ENCODE data around the gene PTGIS.

Gene PTGIS

DNA sequence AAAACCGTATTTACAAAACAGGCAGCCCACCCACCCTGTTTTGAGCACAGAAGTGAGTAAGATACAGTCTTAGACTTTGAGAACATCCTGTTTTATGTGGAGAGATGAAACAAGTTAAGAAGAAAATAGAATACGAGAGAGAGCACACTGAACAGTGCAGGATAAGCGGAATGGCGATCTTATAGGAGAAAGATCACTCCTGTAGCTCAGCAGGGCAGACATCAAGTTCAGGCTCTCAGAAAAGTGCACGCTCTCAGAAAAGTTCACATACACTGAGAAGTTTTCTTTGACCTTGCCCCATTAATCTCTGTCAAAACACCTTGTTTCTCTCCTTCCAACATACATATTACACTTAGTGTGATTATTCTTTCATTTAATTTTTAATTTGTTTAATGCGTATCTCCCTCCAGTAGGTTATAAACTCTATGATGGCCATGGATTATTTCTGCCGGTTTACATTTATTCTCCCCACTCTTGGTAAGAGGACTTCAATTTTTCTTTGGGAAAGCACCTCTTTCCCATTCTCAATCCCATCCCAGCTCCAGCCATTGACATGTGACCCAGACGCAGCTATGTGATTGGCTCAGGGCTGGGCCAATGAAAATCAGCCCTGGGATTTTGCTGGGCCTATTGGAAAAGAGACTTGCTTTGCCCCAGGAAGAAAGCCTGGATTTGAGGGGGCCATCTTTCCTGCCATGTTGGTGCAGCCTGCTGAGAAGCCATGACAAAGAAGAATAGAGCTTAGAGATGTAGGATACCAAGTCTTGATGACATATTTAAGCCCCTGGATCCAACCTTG lies 101.6 kb downstream of the PTGIS start:
- TF ChIP-seq, protein P1, sequence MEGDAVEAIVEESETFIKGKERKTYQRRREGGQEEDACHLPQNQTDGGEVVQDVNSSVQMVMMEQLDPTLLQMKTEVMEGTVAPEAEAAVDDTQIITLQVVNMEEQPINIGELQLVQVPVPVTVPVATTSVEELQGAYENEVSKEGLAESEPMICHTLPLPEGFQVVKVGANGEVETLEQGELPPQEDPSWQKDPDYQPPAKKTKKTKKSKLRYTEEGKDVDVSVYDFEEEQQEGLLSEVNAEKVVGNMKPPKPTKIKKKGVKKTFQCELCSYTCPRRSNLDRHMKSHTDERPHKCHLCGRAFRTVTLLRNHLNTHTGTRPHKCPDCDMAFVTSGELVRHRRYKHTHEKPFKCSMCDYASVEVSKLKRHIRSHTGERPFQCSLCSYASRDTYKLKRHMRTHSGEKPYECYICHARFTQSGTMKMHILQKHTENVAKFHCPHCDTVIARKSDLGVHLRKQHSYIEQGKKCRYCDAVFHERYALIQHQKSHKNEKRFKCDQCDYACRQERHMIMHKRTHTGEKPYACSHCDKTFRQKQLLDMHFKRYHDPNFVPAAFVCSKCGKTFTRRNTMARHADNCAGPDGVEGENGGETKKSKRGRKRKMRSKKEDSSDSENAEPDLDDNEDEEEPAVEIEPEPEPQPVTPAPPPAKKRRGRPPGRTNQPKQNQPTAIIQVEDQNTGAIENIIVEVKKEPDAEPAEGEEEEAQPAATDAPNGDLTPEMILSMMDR (IDR thresholded peaks at IDR 0.05; ENCODE audit: low read depth, low read length): no peak

DNA sequence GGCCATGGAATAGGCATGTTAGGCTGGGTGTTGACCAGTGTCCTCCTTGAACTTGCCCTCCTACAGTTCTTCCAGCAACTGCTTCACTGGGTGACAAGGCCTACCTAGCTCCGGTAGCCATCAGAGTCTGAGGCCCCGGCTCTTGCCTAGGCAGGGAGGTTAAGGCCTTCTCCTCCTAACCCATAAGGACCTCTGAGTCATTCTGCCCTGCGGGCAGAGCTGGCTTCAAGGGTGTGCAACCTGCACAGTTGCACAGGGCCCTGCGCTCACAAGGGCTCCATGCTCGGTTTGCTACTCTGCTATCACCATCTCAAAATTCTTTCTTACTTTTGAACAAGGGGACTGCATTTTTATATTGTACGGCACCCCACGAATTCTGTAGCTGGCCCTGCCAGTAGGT lies 103.4 kb downstream of the PTGIS start:
- Histone ChIP-seq H3K36me3 (no peaks in the 10 kb centered on the region; the same call in none of the 2 replicates), H3K27ac (no peak overlapping the region), H3K27me3 (ENCODE audit: insufficient read depth, low read depth, severe bottlenecking) (no peaks in the 10 kb centered on the region), H3K4me3 (ENCODE audit: low read depth, low read length) (no peak overlapping the region), H3K9me3 (ENCODE audit: severe bottlenecking) (no peaks in the 10 kb centered on the region)
- DNase-seq: no peak
- TF ChIP-seq, protein P1 (IDR thresholded peaks at IDR 0.05; ENCODE audit: low read depth, low read length): no peak

More for the DNA sequence above, 101.6 kb downstream of the PTGIS start:
- Histone ChIP-seq H3K36me3 (peaks cover 15% of the 10 kb centered on the region), H3K9me3 (ENCODE audit: severe bottlenecking) (no peaks in the 10 kb centered on the region), H3K27me3 (ENCODE audit: insufficient read depth, low read depth, severe bottlenecking) (no peaks in the 10 kb centered on the region), H3K4me3 (ENCODE audit: low read depth, low read length) (no peak overlapping the region), H3K27ac (no peak overlapping the region)
- DNase-seq: no peak

- H3K27me3 ChIP-seq (ENCODE audit: insufficient read depth, low read depth, severe bottlenecking): no peaks in the 10 kb centered on the region
- no peaks in the 10 kb centered on the region for H3K9me3 ChIP-seq (ENCODE audit: severe bottlenecking)
These were observed 105.3 kb downstream of the PTGIS start for GRCh38 chr20:49462626-49463025.

GRCh38 chr20:49461894-49462620 lies 105.9 kb downstream of the PTGIS start:
- H3K27ac ChIP-seq: no peak overlapping the region
- TF ChIP-seq, protein P1 (IDR thresholded peaks at IDR 0.05; ENCODE audit: low read depth, low read length): no peak
- no peak overlapping the region for H3K4me3 ChIP-seq (ENCODE audit: low read depth, low read length)
- no peaks in the 10 kb centered on the region for H3K9me3 ChIP-seq (ENCODE audit: severe bottlenecking)
- no peak for DNase-seq
- H3K27me3 ChIP-seq (ENCODE audit: insufficient read depth, low read depth, severe bottlenecking): no peaks in the 10 kb centered on the region
- peaks cover 4% of the 10 kb centered on the region for H3K36me3 ChIP-seq

More at GRCh38 chr20:49462626-49463025, 105.3 kb downstream of the PTGIS start:
- H3K36me3 ChIP-seq: peaks cover 4% of the 10 kb centered on the region
- TF ChIP-seq, protein P1 (IDR thresholded peaks at IDR 0.05; ENCODE audit: low read depth, low read length): no peak
- DNase-seq: no peak
- no peak overlapping the region for H3K27ac ChIP-seq
- no peak overlapping the region for H3K4me3 ChIP-seq (ENCODE audit: low read depth, low read length)

- no peak overlapping the region for H3K27ac ChIP-seq
- H3K27me3 ChIP-seq (ENCODE audit: insufficient read depth, low read depth, severe bottlenecking): no peaks in the 10 kb centered on the region
- DNase-seq: no peak
- H3K36me3 ChIP-seq: peaks cover 4% of the 10 kb centered on the region
- no peak overlapping the region for H3K4me3 ChIP-seq (ENCODE audit: low read depth, low read length)
- TF ChIP-seq, protein P1 (IDR thresholded peaks at IDR 0.05; ENCODE audit: low read depth, low read length): no peak
- no peaks in the 10 kb centered on the region for H3K9me3 ChIP-seq (ENCODE audit: severe bottlenecking)
These were observed 107.0 kb downstream of the PTGIS start for GRCh38 chr20:49460916-49461315.

Measured in WERI-Rb-1 (cell line).